IPS DF 4.7 (cell line): ENCODE data around the gene FN1.

ENCODE experiments used
- DNase-seq: peaks from one replicate; pipeline ENCODE4 v3.0.0-alpha.2; 2013; ENCODE audit warnings: low spot score; ENCODE audit errors: extremely low read depth

The FN1 gene

DNA sequence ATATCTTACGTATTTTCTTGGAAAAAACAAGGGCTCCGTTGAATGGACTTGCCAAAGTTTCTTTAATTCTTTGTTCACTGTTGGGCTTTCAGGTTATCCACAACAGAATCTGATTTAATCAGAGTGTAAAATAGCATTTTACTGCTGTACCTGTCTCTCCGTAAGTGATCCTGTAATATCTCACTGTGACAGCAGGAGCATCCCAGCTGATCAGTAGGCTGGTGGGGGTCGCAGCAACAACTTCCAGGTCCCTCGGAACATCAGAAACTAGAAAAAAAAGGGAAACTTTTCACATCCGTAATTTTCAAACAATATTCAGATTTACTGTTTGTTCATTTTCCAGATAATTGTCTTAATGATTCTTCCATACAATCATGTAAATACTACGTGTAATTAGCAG is 51.2 kb downstream of the FN1 start:
- DNase-seq, result no peak

DNA sequence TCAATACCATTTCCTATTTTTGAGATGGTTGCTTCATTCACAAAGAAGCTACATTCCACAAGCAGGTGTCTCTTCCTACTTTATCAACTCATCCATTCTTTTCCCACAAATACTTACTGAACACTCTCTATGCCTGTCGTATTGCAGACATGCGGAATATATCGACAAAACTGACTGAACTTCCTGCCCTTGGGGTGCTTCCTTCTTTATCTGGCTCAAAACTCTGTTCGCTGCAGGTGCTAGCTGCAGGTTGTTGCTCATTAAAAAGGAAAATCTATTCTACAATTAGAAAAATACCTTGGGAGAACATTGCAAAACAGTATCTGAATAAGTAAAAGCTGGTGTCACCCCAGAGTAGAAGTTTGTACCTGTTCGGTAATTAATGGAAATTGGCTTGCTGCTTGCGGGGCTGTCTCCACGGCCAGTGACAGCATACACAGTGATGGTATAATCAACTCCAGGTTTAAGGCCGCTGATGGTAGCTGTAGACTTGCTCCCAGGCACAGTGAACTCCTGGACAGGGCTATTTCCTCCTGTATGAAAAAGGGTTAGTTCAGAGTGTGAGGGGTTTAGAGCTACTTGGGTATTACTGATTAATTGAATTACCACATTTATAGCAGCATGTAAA is 52.1 kb downstream of the FN1 start:
- DNase-seq, result no peak

GRCh38 chr2:215382480-215382879 is 53.4 kb downstream of the FN1 start:
- no peak for DNase-seq

DNA sequence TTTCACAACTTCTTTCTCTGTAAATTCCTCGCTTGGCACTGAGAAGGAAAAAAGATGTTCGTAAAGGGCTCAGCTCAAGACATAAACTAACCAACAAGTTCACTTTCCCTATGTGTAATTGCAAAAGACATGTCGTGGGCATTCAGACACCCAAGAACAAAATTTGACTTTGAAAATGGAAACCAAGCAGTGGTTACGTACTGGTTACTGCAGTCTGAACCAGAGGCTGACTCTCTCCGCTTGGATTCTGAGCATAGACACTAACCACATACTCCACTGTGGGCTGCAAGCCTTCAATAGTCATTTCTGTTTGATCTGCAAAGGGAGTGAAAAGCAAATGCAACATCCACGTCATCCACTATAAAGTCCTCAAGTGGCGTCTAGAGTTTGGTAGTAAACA is 53.9 kb downstream of the FN1 start:
- no peak for DNase-seq

DNA sequence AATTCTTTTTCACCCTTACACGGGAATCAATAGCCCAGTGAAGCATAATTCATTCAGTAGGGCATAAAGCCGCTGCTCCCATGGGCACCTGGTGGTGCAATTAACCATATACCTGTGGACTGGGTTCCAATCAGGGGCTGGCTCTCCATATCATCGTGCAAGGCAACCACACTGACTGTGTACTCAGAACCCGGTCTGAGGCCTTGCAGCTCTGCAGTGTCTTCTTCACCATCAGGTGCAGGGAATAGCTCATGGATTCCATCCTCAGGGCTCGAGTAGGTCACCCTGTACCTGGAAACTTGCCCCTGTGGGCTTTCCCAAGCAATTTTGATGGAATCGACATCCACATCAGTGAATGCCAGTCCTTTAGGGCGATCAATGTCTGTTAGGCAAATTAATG is 55.2 kb downstream of the FN1 start:
- DNase-seq, result no peak

- no peak for DNase-seq
Measured at GRCh38 chr2:215379948-215380347, 55.9 kb downstream of the FN1 start.

DNA sequence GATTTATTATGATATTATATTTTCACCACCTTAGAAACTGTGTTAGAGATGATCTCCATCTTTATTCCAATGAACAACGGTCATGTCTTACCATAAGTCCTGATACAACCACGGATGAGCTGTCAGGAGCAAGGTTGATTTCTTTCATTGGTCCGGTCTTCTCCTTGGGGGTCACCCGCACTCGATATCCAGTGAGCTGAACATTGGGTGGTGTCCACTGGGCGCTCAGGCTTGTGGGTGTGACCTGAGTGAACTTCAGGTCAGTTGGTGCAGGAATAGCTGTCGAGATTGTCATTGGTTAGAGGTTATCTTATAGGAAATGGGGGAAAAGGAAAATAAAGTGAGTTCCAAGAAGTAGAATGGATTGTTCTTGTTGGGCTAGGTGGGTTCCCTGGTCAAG is 56.8 kb downstream of the FN1 start:
- DNase-seq, result no peak

DNA sequence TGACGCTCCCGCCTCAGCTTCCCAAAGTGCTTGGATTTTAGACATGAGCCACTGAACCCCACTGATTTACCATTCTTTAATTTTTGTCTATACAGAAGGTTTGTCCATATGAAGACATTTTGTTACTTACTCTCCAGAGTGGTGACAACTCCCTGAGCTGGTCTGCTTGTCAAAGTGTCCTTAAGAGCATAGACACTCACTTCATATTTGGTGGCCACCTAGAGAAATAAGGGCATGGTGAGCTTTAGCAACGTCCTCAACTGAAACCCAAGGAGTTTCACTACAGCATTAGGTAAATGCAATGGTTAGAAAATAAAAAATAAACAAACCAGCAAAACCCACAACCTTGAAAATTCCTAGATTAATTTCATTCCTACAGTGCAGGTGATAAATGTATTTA is 57.8 kb downstream of the FN1 start:
- DNase-seq, result no peak

DNA sequence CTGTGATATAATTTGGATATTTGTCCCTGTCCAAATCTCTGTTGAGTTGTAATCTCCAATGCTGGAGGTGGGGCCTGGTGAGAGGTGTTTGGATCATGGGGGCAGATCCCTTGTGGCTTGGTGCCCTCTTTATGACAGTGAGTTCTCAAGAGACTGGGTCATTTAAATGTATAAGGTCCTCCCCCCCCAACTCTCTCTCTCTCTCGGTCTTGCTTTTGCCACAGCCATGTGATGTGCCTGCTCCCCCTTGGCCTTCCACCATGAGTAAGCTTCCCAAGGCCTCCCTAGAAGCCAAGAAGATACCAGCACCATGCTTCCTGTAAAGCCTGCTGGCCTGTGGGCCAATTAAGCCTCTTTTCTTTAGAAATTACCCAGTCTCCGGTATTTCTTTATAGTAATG is 58.6 kb downstream of the FN1 start:
- no peak for DNase-seq

- DNase-seq, result no peak
Measured at GRCh38 chr2:215376103-215376780, 59.6 kb downstream of the FN1 start.

DNA sequence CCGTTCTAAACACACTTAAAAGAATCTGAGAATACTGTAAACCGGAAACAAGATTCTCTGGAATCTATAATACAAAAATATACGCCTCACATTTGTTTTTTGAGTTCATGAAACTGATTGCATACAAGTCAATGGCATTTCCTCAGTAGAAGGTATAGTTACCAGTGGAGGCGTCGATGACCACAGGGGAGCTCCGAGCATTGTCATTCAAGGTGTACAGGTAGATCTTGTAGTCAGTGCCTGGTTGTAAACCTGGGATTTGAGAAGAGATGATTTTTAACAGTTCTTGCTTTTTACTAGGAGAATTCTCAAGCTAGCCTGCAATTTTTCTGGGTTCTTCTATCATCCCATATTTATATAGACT is 60.4 kb downstream of the FN1 start:
- DNase-seq, result no peak

DNA sequence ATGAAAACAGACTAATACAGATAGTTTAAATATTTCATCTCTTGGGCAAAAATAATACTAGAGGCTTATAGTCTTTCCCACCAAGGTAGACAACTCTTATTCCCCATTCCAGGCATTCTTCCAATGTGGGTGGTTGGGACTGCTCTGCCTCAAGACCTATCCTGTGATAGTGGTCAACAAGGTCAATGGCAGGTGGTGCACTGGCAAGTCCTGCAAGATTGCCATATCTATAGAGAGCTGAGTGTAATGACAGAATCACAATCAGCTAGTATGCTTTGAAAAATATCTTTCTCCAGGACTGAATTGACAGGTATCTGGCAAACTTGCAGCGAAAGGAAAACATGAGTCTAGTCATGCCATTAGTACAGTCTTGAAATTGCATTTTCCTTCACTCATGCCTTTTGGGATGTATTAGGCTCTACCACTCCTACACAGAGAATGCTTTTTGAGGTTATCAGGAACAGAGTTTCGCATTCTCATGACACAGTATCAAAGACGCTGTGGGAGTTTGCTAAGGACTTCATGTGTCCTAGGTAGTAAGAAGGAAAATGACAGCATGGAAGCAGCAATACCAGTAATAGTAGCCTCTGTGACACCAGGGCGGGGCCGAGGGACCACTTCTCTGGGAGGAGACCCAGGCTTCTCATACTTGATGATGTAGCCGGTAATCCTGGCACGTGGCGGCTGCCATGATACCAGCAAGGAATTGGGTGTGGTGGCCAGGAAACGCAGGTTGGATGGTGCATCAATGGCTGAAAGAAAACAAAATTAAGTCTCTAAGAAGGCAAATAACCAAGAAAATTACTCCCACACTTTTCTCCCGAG is 61.0 kb downstream of the FN1 start:
- DNase-seq, result no peak

- DNase-seq, result no peak
Measured at GRCh38 chr2:215374002-215374401, 61.9 kb downstream of the FN1 start.

DNA sequence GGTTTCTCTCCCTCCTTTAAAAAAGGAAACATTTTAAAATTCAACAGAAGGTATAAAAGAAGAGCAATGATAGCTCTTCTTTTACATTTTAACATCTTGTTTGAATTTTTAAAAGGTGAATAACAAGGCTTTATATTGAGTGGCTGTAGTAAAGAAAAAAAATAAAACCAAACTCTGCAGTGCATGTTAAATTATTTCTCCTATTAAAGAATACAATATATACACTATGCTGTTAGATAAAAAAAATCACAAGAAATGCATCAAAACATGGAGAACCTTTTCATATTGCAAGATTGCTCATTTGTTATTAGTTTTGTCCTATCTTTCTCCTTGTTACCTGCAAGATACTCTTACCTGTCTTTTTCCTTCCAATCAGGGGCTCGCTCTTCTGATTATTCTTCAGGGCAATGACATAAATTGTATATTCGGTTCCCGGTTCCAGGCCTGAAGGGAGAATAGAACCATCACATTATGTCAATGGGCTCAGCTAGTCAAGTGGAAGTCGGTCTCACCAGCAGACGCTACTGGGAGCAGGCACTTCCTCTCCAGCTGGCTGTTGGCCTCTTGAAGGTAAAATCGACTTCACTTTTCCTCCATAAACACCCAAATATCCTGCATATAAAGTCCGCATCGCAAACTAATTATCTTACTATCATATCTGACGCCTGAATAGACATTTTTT is 62.8 kb downstream of the FN1 start:
- DNase-seq, result no peak

GRCh38 chr2:215371915-215372897 is 63.7 kb downstream of the FN1 start:
- DNase-seq, result no peak

DNA sequence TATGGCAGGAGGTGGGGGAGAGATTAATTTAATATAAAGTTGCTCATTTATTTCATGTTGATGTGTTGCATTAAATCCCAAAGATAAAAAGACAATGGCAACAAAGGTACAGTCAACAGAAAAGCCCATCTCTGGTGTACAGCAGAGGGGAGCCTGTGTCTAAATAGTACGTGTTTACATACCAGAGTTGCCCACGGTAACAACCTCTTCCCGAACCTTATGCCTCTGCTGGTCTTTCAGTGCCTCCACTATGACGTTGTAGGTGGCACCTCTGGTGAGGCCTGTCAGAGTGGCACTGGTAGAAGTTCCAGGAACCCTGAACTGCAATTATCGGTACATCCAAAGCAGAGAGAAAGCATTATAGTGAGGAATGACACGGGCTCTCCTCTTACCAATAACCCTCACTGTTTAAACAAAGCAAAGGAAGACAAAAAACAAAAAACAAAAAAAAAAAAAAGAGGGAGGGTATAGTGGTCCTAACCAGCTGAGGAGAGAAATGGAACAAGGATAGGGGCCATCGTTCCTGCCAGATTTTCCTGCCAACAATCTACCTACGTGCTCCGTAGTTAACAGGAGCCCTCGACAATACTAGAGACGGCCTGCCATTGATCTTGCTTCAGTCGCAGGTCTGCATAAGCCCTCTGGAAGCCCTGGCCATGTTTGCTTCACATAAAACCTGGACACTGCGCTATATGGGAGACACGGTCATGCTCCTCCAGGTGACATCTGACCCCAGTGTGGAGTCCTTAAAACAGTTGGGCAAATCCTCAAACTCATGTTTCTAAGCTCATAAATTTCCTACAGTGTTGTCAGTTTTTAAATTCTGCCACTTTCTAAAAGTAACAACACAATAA is 65.5 kb downstream of the FN1 start:
- no peak for DNase-seq

DNA sequence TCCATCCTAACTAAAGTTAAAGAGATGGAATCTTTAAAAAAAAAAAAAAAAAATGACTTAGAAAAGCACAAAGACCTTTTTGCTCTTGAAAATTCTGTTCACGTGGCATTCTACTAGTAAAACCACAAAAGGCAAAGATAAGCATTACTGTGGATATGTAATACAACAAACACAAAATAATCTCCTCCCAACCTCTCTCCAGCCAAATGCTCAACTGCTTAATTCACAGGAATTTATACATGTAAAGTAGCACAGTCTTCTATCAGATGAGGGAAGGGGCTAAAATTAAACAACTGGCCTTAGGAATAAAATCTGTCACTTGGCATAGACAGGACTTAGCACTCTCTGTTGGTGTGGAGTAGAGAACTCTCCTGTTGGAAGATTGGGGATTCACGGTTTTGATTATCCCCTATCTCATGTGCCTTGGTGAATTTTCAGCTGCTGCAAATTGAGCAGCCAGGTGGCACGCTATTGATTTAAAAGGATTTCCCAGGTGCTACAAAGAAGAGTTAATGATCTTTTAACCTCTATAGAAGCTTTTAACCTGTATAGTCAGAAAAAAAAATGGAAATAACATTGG is 66.6 kb downstream of the FN1 start:
- DNase-seq, result no peak

- DNase-seq, result no peak
Measured at GRCh38 chr2:215368493-215368809, 67.4 kb downstream of the FN1 start.

DNA sequence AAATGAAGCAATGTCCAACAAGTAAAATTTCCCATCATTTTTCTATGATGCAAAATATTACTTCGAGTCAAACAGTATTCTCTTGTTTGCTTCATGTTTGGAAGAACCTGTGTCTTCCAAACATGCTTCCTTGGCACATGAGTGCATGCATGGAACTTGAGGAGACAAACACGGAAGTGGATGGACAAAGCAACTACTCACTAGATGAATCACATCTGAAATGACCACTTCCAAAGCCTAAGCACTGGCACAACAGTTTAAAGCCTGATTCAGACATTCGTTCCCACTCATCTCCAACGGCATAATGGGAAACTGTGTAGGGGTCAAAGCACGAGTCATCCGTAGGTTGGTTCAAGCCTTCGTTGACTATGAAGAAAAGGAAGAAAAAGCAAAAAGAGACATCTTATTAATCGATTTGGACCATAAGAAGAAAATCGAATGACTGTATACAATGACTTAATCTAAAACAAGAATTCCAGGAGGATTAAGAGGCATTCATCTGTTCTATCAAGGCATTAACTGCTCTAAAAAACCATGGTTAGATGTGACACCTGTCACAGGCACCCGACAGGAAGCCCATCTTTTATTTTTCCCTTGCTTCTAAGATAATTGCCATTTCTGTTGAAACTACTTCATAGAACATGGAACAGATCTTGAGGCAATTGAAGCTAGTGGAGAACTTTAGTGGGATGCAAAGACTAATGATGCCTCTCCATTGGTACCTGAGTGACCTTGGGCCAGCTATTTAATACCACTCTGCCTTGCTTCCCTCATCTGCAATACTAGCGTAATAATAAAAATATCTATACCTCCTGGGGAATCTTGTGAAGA is 68.0 kb downstream of the FN1 start:
- no peak for DNase-seq
